Right atrium auricular region (tissue), 2 donors: Measurements from ENCODE around the gene MYH2. TPM values are rescaled to one million over a fixed set of nuclear protein-coding genes. Genes with fewer than 3 reads are reported as not detected.

Experiments used
- DNase-seq: peaks from one replicate; pipeline ENCODE4 v3.0.0-alpha.2; 2019; ENCODE audit warnings: low spot score
- H3K27ac ChIP-seq, 2 donors: fragments of 200-600 bp; sonication (generic); 1 replicate in 1 of 2; 2 replicates in 1 of 2; pipeline ENCODE4 v1.5.1; 2016 to 2019
- H3K27me3 ChIP-seq, 2 donors: fragments of 200-600 bp; sonication (generic); one replicate each; pipeline versions ENCODE4 v1.5.1 to v1.6.0; 2017 to 2019
- H3K36me3 ChIP-seq: fragments of 200-600 bp; sonication (generic); one replicate; pipeline ENCODE4 v1.5.1; 2016
- H3K4me1 ChIP-seq, 2 donors: fragments of 200-600 bp; sonication (generic); one replicate each; pipeline versions ENCODE4 v1.5.1 to v1.6.0; 2017 to 2019
- H3K4me3 ChIP-seq, 2 donors: fragments of 200-600 bp; sonication (generic); 1 replicate in 1 of 2; 2 replicates in 1 of 2; pipeline ENCODE4 v1.5.1; 2017 to 2019; ENCODE audit warnings: mild to moderate bottlenecking in 1 of 2, moderate library complexity in 1 of 2
- H3K9me3 ChIP-seq, 2 donors: fragments of 200-600 bp; sonication (generic); one replicate each; pipeline ENCODE4 v1.5.1; 2019
- CTCF ChIP-seq, 2 donors: fragments of 200-600 bp; sonication (generic); IDR thresholded peaks; one replicate each; pipeline ENCODE4 v1.5.1; 2019; ENCODE audit warnings: antibody characterized with exemption in 2 of 2
- total RNA-seq, 2 donors: library from RNA; depleted of rRNA; stranded (reverse); fragments of >200 nt; gene quantifications; one replicate each; pipeline ENCODE4 v1.1.0, GENCODE V29; 2016

Gene MYH2
- total RNA-seq, 2 donors from 2014 or later, result not detected

DNA sequence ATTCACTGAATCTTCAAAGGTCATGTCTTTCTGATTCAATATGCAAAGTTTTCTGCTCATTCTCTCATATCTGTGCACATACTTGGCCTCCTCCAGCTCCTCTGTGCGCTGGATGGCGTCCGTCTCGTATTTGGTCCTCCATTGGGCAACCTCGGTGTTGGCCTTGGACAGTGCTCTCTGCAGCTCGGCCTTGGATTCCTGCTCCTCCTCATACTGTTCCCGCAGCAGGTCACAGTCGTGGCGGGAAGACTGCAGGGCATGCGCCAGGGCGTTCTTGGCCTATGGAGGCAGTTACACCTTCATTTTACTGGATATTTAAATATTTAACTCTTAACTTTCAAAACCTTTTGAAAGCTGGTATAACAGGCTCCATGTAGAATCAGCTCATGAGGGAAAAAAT, 22.9 kb downstream of the MYH2 start:
- Histone ChIP-seq H3K27ac (no peak overlapping the region), H3K36me3 (no peaks in the 10 kb centered on the region)
- TF ChIP-seq CTCF (IDR thresholded peaks at IDR 0.05), result no peak

DNA sequence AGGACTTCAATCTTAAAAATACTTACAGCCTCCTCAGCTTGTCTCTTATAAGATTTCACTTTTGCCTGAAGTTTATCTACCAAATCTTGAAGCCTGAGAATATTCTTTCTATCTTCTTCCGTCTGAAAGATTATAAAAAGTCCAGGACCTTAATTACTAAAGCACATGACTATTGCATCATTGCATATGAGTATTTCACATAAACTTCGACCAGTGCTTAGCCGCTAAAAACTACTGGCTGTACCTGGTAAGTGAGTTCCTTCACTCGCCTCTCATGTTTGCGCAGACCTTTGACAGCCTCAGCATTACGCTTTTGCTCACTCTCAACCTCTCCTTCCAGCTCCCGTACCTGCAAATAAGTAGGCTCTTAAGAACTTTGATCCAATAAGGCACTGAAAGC, 26.4 kb downstream of the MYH2 start:
- DNase-seq, result no peak
- Histone ChIP-seq H3K9me3 (peaks cover 0 to 7% of the 10 kb centered on the region in 2 donors), H3K4me3 (no peak overlapping the region), H3K4me1 (no peaks in the 10 kb centered on the region), H3K27ac (no peak overlapping the region), H3K27me3 (no peaks in the 10 kb centered on the region), H3K36me3 (no peaks in the 10 kb centered on the region)
- no peak for TF ChIP-seq CTCF (IDR thresholded peaks at IDR 0.05)

More for the DNA sequence above, 22.9 kb downstream of the MYH2 start:
- Histone ChIP-seq H3K27me3 (no peaks in the 10 kb centered on the region), H3K4me3 (no peak overlapping the region), H3K4me1 (no peaks in the 10 kb centered on the region), H3K9me3 (peaks cover 0 to 7% of the 10 kb centered on the region in 2 donors)
- DNase-seq, result no peak

GRCh38 chr17:10521949-10522348, 27.5 kb downstream of the MYH2 start:
- Histone ChIP-seq H3K4me1 (no peaks in the 10 kb centered on the region), H3K36me3 (no peaks in the 10 kb centered on the region)

DNA sequence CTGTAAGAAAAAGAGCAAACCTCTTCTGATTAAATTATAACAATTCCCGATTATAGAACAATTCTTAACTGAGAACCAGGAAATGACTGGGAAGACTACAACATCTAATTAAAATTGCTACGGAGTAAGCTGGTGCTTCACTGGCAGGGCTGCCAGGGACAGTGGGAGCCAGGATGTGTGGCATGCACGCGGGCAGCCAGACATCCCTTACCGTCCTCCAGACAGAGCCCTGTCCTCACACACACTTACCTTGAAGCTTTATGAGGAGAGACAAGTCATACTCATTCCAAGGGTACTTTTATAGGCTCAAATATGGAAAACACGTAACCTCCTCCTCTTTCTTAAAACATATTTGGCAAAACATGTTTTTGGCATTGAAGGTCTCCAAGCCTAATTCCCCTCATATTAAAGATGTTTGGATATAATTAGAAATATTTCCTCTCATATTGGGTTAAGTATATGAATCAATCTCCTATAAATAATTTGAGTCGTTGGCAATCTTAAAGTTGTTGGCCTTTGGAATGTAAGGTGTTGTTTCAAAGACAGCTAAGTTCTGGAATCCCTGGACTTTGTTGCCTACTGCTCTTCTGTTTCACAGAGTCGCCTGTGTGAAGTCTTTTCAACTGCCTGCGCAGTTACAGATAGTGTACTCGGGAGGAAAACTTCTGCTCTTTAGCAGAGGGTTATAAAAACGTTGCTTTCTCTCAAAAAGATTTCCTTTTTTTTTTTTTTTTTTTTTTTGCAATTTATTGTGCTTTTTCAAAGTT, 31.0 kb downstream of the MYH2 start, which contains the start of gene MYH1:
TSS of gene MYH1 (minus strand) at position 272 of the 767 bp plus-strand sequence. CDS start 1,900 bp downstream, outside the sequence.
- Histone ChIP-seq H3K36me3 (no peaks in the 10 kb centered on the region), H3K27me3 (no peaks in the 10 kb centered on the region), H3K9me3 (peaks cover 0 to 7% of the 10 kb centered on the region in 2 donors), H3K27ac (no peak within 1 kb of the TSS), H3K4me3 (no peak within 1 kb of the TSS), H3K4me1 (no peaks in the 10 kb centered on the region)
- no peak for TF ChIP-seq CTCF (IDR thresholded peaks at IDR 0.05)
- no peak for DNase-seq

More at GRCh38 chr17:10521949-10522348, 27.5 kb downstream of the MYH2 start:
- TF ChIP-seq CTCF (IDR thresholded peaks at IDR 0.05), result no peak
- Histone ChIP-seq H3K9me3 (peaks cover 0 to 7% of the 10 kb centered on the region in 2 donors), H3K4me3 (no peak overlapping the region), H3K27ac (no peak overlapping the region), H3K27me3 (no peaks in the 10 kb centered on the region)
- DNase-seq, result no peak

GRCh38 chr17:10516638-10517037, 32.8 kb downstream of the MYH2 start:
- Histone ChIP-seq H3K4me1 (no peaks in the 10 kb centered on the region), H3K27ac (no peak overlapping the region), H3K36me3 (no peaks in the 10 kb centered on the region), H3K9me3 (no peaks in the 10 kb centered on the region), H3K27me3 (no peaks in the 10 kb centered on the region), H3K4me3 (no peak overlapping the region)
- TF ChIP-seq CTCF (IDR thresholded peaks at IDR 0.05), result no peak
- DNase-seq, result no peak
